ENCODE results near the gene SOCS1. TPM values are rescaled to one million over a fixed set of nuclear protein-coding genes. Genes with fewer than 3 reads are reported as not detected.

SOCS1 gene
- total and polyA plus RNA-seq, 2 of the 4 experiments (the other 2 are of a cell fraction): 2.0 to 22.0 TPM

DNA sequence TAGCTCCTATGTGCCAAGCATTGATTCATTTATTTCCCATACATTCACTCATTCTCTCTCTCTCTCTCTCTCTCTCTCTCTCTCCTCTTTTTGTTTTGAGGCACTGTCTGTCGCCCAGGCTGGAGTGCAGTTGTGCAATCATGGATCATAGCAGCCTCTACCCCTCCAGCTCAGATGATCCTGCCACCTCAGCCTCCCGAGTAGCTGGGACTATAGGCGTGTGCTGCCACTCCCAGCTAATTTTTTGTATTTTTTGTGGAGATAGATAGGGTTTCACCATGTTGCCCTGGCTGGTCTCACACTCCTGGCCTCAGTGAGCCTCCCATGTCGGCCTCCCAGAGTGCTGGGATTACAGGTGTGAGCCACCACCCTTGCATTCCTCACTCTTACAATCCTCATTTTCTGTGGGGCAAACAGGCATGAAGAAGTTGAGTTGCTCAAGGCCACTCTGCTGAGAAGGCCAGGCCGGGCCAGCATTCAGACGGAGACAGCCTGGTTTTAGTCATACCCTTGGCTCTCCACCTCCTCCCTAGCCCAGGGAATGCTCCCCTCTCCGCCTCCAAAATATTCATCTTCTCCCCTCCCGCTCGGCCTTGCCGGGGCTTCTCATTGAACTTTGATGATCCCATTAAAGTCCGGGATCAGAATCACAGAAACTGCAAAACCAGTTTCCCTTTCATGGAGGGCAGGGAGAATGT, 21.0 kb upstream of the SOCS1 start:
- in situ Hi-C loops (cut with MboI; ENCODE audit: low sequenced_read_pairs): no loop called here

More for the DNA sequence above, 21.0 kb upstream of the SOCS1 start:
- Histone ChIP-seq H3K79me1 (ENCODE audit: low read depth in 1 of 2, low read length in 2 of 2) (no peaks in the 10 kb centered on the region), H3K56ac (ENCODE audit: extremely low read depth, insufficient read depth, low read length) (no peak overlapping the region), H3K9me3 (ENCODE audit: control insufficient read depth, insufficient read depth, low read length) (peaks cover 7% of the 10 kb centered on the region), H3K23ac (ENCODE audit: low read depth, low read length) (no peak overlapping the region), H4K91ac (ENCODE audit: insufficient read depth, low read depth, low read length) (no peak overlapping the region), H3K4me2 (ENCODE audit: low read depth, low read length) (no peak overlapping the region), H2BK120ac (ENCODE audit: low read depth, low read length) (no peak overlapping the region), H2BK15ac (ENCODE audit: low read depth, low read length) (no peak overlapping the region), H3K4ac (ENCODE audit: low read depth, low read length) (no peak overlapping the region), H2AK5ac (ENCODE audit: low read depth, low read length) (no peak overlapping the region), H2BK5ac (ENCODE audit: low read depth, low read length, poor library complexity, severe bottlenecking) (no peak overlapping the region), H3K9ac (ENCODE audit: low read depth, low read length) (no peak overlapping the region), H3K14ac (replicated peaks; ENCODE audit: low read depth, low read length) (no peak overlapping the region), H4K5ac (ENCODE audit: low read depth, low read length) (no peak overlapping the region), H3K36me3 (ENCODE audit: control insufficient read depth, insufficient read depth, low read length) (no peaks in the 10 kb centered on the region), H2AK9ac (replicated peaks; ENCODE audit: low read depth, low read length, poor library complexity) (no peak overlapping the region), H4K8ac (ENCODE audit: low read depth in 2 of 2, low read length in 2 of 2) (no peak overlapping the region), H3K18ac (ENCODE audit: low read depth, low read length) (no peak overlapping the region), H3K4me1 (ENCODE audit: control insufficient read depth, insufficient read depth, low read length) (peaks cover 7% of the 10 kb centered on the region; the same call in 1 of the 2 replicates), H3K4me3 (ENCODE audit: insufficient read depth, low read depth, low read length) (no peak overlapping the region), H3K9me1 (ENCODE audit: insufficient read depth, low read length) (no peaks in the 10 kb centered on the region), H3K27ac (ENCODE audit: insufficient read depth, low read length) (no peak overlapping the region), H4K20me1 (ENCODE audit: insufficient read depth, low read length) (no peaks in the 10 kb centered on the region), H3K27me3 (ENCODE audit: control insufficient read depth, insufficient read depth, low read length) (peaks cover 12% of the 10 kb centered on the region), H2BK20ac (ENCODE audit: low read depth, low read length) (no peak overlapping the region), H2AFZ (replicated peaks; ENCODE audit: low read length, poor library complexity) (no peak overlapping the region)
- no TSS peak for BruUV-seq (replicated peaks)
- TF ChIP-seq, protein P1, sequence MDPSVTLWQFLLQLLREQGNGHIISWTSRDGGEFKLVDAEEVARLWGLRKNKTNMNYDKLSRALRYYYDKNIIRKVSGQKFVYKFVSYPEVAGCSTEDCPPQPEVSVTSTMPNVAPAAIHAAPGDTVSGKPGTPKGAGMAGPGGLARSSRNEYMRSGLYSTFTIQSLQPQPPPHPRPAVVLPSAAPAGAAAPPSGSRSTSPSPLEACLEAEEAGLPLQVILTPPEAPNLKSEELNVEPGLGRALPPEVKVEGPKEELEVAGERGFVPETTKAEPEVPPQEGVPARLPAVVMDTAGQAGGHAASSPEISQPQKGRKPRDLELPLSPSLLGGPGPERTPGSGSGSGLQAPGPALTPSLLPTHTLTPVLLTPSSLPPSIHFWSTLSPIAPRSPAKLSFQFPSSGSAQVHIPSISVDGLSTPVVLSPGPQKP (IDR thresholded peaks at IDR 0.05; ENCODE audit: borderline replicate concordance, low read depth, low read length): no peak
- 0 out of 2 replicates have a peak, but pooled peaks have one; percentile 33 for TF ChIP-seq CEBPB (IDR thresholded peaks at IDR 0.05; ENCODE audit: low read depth, low read length)
- ATAC-seq (ENCODE audit: low read depth) (no peak), DNase-seq (no peak)
- intact Hi-C loops (cut with micrococcal nuclease) (no loop called here), dilution Hi-C loops (cut with HindIII; ENCODE audit: low sequenced_read_pairs, unreplicated experiment) (no loop called here)
- CTCF ChIA-PET: no interaction called here
- POLR2A ChIA-PET (ENCODE audit: unreplicated experiment): no interaction called here
- WGBS, 2 experiments (ENCODE audit: extremely low coverage in 2 of 2, insufficient read length in 1 of 2): 50% methylated on average over 2 of the region's 11 CpGs; no CpG with 5 or more reads in 1 of the 2 experiments

Measured in IMR-90 (cell line).